Endothelial cell of umbilical vein (primary cell): ENCODE data around the gene IL25.

Experiments used
- CTCF ChIP-seq, 2 donors: IDR thresholded peaks; 1 replicate in 1 of 2; 2 replicates in 1 of 2; pipeline ENCODE4 v1.5.1; 2011; ENCODE audit warnings: low read length in 2 of 2, mild to moderate bottlenecking in 2 of 2, moderate library complexity in 2 of 2, control low read depth in 1 of 2, inconsistent platforms in 1 of 2, low read depth in 1 of 2; ENCODE audit not compliant: insufficient read depth in 1 of 2; ENCODE audit errors: extremely low read depth in 1 of 2
- EZH2 ChIP-seq: IDR thresholded peaks from 2 replicates; pipeline ENCODE4 v1.6.1; 2012; ENCODE audit warnings: borderline replicate concordance, low read depth, mild to moderate bottlenecking, moderate library complexity, low read length, inconsistent platforms; ENCODE audit not compliant: severe bottlenecking
- MYC ChIP-seq: IDR thresholded peaks from one replicate; pipeline ENCODE4 v1.6.1; 2011; ENCODE audit warnings: mild to moderate bottlenecking, low read depth, low read length
- POLR2A ChIP-seq: IDR thresholded peaks from 2 replicates; pipeline ENCODE4 v1.6.1; 2012; ENCODE audit warnings: low read depth, mild to moderate bottlenecking, control low read depth, low read length

GRCh38 chr14:23375527-23376251, 3.1 kb downstream of the IL25 start:
- TF ChIP-seq CTCF (IDR thresholded peaks at IDR 0.05; ENCODE audit: extremely low read depth in 1 of 2, insufficient read depth in 1 of 2, low read depth in 1 of 2, low read length in 2 of 2): no peak
- TF ChIP-seq EZH2: no peak
- TF ChIP-seq POLR2A: no peak
- TF ChIP-seq MYC: no peak
